Measurements from ENCODE around the gene CREB3L4.

The CREB3L4 gene

GRCh38 chr1:153937331-153937730, 30.4 kb upstream of the CREB3L4 start:
- DNase-seq (ENCODE audit: low read depth in 2 of 2) = no peak

- no peak for DNase-seq (ENCODE audit: low read depth in 2 of 2)
These were observed 28.7 kb upstream of the CREB3L4 start for GRCh38 chr1:153938996-153939395.

DNA sequence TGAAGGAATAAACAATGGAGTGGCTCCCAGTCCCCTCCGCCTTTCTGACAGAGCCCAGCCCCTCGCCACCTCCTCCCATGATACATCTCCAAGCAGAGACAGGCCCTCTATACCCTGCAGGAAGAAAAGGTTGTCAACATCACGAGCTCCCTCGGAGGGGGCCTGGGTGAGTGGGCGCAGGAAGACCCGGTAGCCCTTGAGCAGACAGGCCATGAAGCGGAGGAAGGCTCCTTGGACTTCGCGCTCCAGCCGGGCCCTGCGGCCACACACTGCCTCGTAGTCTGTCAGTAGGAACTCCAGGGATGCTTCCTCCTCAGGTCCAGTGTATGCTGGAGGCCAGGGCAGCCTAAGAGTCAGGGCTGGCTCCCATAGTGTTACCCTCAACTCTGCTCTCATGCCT, 28.2 kb upstream of the CREB3L4 start:
- DNase-seq (ENCODE audit: low read depth in 2 of 2) = no peak

DNA sequence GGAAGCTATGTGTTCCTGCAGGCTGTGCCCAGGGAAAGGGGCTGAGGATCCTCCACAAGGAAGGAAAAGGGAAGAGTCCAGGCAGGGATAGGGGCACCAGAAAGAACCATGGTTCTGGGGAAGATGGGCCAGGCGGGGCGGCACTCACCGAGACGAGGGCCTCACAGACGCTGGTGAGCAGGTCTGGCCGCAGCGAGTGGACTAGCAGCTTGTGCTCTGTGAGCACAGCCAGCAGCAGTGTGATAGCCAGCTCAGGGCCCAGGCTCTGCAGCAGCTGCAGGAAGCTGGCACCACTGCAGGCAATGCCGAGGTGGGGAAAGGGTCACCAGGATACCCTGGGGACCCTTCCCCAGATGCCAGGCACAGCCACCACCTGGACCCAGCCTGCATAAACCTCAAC, 26.9 kb upstream of the CREB3L4 start:
- DNase-seq (ENCODE audit: low read depth in 2 of 2) = no peak

DNA sequence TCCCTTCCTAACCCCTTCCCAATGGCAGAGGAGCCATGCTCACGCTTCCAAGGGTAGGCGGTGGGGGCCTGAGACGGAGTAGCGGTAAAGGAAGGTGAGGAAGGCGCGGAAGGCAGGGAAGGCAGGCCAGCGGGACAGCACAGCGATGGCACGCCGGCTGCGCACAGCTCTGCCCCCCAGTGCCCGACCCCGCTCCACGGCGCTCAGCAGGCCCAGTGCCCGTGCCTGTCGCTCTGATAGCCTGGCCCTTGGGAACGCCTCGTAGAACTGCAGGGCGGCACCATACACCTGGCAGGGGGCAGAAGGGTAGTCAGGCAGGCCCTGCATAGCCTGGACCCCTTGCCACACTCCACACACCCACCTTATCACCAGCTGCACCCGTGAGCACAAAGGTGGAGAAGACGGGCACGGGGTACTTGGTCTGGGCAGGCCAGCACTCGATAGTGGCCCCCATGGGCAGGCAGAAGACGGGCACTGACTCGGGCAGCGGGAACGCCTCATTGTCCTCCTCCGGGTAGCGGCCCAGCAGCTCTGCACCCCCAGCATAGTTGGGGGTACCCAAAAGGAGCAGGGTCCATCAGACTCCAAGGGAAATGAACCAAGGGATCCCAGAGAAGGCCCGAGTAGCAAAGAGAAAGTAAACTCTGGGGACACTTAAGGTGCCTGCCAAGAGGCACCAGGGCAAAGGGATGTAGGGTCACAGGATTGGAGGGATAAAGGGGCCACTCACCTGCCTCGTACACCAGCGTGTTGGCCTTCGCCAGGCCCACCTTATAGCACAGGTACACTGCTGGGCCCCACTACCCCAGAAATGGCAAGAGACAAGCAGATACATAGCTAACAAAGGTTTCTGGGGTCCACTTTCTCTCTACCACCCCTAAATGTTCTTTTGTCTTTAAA, 25.6 kb upstream of the CREB3L4 start:
- no peak for DNase-seq (ENCODE audit: low read depth in 2 of 2)

DNA sequence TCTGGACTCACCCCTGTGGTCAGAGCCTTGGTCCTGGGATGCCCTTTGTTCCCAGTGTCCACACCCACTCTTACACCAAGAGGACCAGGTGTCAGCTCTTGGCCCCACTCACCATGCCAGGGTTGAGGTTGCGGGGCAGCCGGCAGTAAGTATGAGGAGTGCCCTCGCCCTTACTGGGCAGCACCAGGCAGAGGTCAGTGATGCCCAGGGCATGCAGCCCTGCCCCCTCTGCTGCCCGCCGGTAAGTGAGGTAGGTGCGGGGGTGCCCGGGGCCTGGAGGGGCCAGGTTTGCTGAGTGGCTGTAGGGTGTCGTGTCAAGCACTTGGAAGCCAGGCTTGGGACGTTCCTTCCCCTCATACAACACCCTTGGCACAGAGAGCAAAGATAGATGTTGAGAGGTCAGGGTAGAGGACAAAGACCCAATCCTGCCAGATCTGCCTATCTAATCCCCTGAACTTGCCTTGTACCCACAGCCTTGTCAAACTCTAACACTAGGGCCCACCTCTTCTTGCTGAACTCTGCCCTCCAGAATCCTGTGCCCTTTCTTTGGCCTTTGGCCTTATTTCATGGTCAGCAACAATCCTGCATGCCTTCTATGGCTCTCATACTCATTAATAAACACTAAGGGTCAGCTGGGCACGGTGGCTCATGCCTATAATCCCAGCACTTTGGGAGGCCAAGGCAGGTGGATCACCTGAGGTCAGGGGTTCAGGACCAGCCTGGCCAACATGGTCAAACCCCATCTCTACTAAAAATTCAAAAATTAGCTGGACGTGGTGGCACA, 24.7 kb upstream of the CREB3L4 start:
- no peak for DNase-seq (ENCODE audit: low read depth in 2 of 2)

DNA sequence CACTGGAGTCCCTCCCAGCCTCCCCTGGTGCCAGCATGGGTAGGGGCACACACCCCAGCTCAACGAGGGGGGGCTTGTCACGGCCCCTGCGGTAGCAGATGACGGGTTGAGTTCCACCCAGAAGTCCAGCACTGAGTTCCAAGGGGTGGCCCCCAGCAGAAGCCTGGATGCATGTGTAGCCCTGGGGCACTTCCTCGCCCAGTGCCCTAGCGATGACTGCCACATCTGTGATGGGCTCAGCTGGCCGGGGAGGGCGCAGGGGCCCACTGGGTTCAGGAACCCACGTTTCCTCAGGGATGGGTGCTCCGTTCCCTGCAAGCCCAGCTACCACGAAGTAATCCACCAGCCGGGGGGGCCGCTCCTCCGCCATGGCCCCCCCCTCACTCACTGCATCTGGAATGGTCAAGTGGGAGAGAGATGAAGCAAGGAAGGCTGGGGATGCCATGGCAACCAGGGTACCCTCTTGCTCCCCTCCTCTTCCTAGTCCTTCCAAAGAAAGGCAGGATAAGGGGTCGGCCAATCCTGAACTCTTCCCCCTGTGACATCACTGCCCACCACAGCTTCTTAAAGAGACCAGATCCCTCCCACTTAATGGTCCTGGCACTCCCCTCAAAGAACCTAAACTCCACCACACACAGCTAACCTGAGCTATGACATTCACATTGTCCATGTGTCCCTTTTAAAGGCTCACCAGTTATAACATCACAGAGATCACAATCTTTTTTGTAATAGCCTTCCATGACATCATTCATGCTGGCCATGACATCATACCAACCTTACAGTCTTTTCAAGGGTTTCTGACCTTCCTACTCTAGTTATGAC, 23.5 kb upstream of the CREB3L4 start:
- no peak for DNase-seq (ENCODE audit: low read depth in 2 of 2)

DNA sequence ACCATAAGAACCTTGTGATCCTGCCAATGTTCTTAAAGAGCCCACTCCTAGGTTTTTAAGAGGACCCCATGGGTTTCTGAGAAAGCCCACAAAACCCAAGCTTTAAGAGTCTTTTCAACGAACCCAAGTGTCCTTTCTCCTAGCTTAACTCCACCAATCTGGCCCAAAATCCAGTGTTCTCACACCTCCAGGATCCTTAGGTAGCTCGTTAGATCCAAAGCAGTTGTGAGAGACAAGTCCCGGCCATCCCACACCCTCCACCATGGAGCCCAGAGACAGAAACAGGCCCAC, 22.9 kb upstream of the CREB3L4 start:
- no peak for DNase-seq (ENCODE audit: low read depth in 2 of 2)

GRCh38 chr1:153945131-153945794, 22.4 kb upstream of the CREB3L4 start:
- DNase-seq (ENCODE audit: low read depth in 2 of 2) = peak in 1 of 2 donors; percentile 56

DNA sequence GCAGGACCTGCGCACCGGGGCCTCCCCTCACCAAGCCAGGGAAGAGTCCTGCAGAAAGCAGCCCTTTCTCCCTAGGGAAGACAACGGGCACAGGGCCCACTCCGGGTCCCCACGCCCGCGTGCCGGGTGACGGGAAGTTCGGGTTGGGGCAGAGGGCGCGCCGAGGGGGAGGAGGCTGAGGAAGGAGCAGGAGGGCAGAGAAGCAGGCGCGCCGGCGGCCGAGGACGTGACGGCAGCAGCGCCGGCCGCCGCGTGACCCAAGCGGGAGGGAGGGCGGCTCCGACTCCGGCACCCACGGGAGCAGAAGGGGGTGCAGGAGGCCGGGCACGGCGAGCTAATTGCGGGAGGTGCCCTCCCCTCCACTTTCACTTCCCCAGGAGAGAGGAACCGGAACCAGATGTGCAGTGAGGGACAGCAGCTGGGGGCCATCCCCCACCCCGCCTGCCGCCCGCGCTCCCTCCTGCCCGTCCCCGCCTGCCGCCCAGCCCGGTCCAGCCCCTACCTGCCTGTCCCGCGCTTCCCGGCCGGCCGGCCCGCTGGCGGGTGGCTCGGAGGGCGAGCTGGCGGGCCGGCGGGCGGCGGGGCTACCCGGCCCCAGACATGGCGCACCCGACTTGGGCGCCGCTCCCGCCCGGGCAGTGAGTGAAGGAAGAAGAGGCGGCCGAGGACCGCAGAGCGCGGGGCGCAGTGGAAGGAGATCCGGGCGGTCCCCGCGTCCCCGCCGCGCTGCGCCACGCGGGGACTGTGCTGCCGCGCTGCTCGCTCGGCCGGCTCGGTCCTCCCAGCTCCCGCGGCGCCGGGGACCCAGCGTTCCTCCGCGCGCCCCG, 21.7 kb upstream of the CREB3L4 start:
- peak in 1 of 2 donors; percentile 58 for DNase-seq (ENCODE audit: low read depth in 2 of 2)

- peak; percentile 61 to 62 for DNase-seq (ENCODE audit: low read depth in 2 of 2)
These were observed 21.0 kb upstream of the CREB3L4 start, which contains the start of gene DENND4B for GRCh38 chr1:153946622-153947241. DENND4B (minus strand) TSS chr1:153946718; CDS start chr1:153944374, 2,344 bp downstream.

DNA sequence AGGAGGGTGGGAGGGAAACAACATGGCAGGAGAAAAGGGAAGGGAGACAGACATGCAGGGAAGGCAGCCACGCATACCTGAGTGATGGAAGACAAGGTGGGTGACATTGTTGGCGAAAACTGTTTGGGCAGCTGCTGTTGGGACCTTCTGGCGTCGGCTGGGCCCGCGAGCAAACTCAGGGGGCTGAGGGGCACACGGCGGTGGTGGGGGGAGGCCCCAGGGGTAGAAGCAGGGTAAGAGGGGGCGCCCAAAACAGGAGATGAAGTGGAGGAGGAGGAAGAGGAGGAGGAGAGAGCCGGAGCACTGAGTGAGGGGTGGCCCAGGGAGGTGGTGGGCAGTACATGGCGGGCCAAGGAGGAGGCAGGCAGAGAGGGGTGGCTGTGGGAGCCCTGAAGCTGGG, 16.5 kb upstream of the CREB3L4 start:
- no peak for DNase-seq (ENCODE audit: low read depth in 2 of 2)

DNA sequence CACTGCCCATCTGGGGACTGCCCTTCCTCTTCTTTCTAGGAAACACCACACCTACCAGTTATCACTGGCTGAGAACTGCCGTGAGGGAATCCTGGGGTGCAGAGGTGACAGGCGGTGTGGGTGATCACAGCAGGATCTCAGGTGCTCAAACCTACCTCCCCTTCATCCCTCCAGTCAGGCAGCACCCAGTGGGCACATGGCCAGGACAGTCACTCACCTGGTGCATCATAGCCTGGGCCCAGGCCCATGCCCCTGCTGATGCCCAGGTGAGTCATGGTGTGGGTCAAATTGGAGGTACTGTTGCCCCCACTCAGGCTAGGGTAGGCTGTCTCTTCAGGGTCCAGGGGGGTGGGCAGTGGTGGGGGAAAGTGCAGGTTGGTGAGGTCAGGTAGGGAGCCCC, 15.9 kb upstream of the CREB3L4 start:
- no peak for DNase-seq (ENCODE audit: low read depth in 2 of 2)

DNA sequence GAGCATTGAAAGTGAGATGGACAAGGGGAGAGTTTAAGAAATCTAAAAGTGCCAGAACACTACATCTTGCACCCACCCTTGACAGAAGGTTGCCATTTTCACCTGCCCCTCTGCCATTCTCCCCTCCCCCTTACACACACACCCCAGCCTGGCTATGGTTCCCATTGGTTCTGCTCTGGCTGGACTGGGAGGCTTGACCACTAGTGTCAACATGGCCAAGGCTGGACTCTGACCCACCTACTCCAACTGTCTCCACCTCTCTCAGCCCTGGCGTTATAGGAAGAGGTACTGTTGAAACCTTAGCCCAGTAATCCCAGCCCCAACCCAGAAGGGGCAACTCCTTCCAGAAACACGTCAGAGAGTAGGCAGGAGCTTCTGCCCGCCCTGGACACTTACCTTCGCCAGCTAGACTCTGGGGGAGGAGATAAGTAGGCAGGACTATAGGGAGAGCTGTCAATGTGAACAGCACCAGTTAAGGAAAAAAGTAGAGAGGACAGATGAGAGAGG, 13.8 kb upstream of the CREB3L4 start:
- no peak for DNase-seq (ENCODE audit: low read depth in 2 of 2)

GRCh38 chr1:153954826-153955225, 12.9 kb upstream of the CREB3L4 start:
- DNase-seq (ENCODE audit: low read depth in 2 of 2) = no peak

- no peak for DNase-seq (ENCODE audit: low read depth in 2 of 2)
These were observed 10.5 kb upstream of the CREB3L4 start for GRCh38 chr1:153956997-153957715.

GRCh38 chr1:153957744-153958110, 10.0 kb upstream of the CREB3L4 start:
- DNase-seq (ENCODE audit: low read depth in 2 of 2) = no peak

DNA sequence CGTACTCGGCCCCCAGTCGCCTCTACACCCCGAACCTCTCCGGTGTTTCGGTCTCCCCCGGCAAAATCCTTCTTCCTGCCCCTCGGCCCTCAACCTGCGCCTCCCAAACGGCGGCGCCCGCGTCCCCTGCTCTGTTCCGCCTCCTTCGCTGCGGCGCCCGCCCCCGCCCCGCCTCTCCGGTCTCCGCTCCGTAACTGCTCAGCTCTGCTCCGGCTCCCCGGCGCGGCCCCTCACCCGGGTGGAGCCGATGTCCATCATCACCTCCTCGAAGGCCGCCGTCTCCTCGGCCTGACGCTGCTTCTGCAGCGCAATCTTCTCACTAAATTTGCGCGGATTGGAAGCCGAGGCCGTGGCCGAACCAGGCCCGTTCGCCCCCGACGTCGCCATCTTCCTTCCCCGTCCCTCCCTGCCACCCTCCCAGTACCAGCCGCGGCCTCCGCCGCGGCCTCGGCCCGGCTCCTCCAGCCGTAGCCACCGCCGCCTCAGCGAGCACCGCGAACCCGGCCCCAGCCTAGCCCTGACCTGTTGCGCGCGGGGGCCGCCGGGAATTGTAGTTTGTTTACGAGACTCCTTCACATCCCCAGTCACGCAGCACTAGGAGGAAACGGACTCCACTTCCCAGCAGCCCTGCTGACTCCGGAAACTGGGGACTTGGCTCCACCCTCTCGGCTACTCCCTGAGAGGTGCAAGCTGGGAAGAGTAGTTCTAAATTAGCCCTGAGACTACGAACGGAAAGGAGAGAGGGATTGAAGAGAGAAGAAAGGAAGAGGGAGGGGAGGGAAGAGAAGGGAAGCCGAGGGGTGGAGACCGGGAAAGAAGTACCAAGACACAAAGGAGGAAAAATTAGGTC, 9.4 kb upstream of the CREB3L4 start, which contains the start of gene CRTC2:
CRTC2 (minus strand) TSS at position 502 of the 850 bp plus-strand sequence; CDS start at position 387, 115 bp downstream.
- peak; percentile 96 for DNase-seq (ENCODE audit: low read depth in 2 of 2)

- no peak for DNase-seq (ENCODE audit: low read depth in 2 of 2)
These were observed 8.8 kb upstream of the CREB3L4 start for GRCh38 chr1:153958961-153959260.
